ENCODE results near the gene FAXDC2. TPM values are rescaled to one million over a fixed set of nuclear protein-coding genes. Genes with fewer than 3 reads are reported as not detected.
A peak's percentile ranks its signal among the peaks of the same experiment; 100 is the strongest.

Gene FAXDC2
- total and polyA plus RNA-seq, 2 donors from 2014 or later: 14.1 to 18.3 TPM

DNA sequence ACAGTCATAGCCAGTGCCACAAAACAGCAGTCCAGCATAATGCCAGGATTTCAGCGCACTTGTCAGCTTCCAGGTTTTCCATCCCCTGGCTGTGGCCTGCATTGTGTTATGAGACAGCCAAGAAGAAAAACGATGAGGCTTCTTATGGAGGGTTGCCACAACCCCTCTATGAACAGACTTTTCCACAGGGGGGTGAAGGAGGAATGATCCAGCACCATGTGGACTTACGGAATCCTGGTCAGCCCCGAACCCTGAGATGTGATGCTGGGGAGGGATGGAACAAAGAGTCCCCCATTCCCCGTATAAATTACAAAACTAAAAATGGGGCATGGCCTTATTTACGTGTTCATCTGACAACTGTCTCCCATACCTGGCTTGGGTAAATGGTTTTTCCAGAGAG is 32.6 kb downstream of the FAXDC2 start:
- H3K4me1 ChIP-seq (ENCODE audit: control insufficient read depth in 2 of 3, insufficient read depth in 2 of 3, low read depth in 1 of 3, low read length in 3 of 3): peaks cover 0 to 8% (median 8%) of the 10 kb centered on the region in 3 donors
- H3K9me3 ChIP-seq (ENCODE audit: control insufficient read depth in 2 of 3, insufficient read depth in 1 of 3, low read length in 3 of 3): no peaks in the 10 kb centered on the region
- no peak for TF ChIP-seq CTCF (IDR thresholded peaks at IDR 0.05; ENCODE audit: borderline replicate concordance, extremely low read depth, insufficient read depth)
- DNase-seq (peak in 1 of 5 donors; percentile 11), FAIRE-seq (no peak)
- no peaks in the 10 kb centered on the region for H3K27me3 ChIP-seq (ENCODE audit: control insufficient read depth, insufficient read depth, low read length)
- intact Hi-C loops (cut with DNase I): no loop called here
- H3K27ac ChIP-seq (ENCODE audit: low read depth in 2 of 2, low read length in 2 of 2): no peak overlapping the region
- no peak overlapping the region for H3K4me3 ChIP-seq (ENCODE audit: low read length in 3 of 3)
- peaks cover 7 to 47% (median 30%) of the 10 kb centered on the region in 3 donors for H3K36me3 ChIP-seq (ENCODE audit: control insufficient read depth in 2 of 3, insufficient read depth in 3 of 3, low read length in 3 of 3)
- no peak overlapping the region for H3K9ac ChIP-seq (ENCODE audit: low read length in 3 of 3)

- Histone ChIP-seq H3K27ac (ENCODE audit: low read depth in 2 of 2, low read length in 2 of 2) (peak overlapping the region in 1 of 2 donors; percentile 5), H3K36me3 (ENCODE audit: control insufficient read depth in 2 of 3, insufficient read depth in 3 of 3, low read length in 3 of 3) (peaks cover 9 to 50% (median 30%) of the 10 kb centered on the region in 3 donors), H3K27me3 (ENCODE audit: control insufficient read depth, insufficient read depth, low read length) (no peaks in the 10 kb centered on the region), H3K9me3 (ENCODE audit: control insufficient read depth in 2 of 3, insufficient read depth in 1 of 3, low read length in 3 of 3) (no peaks in the 10 kb centered on the region), H3K4me1 (ENCODE audit: control insufficient read depth in 2 of 3, insufficient read depth in 2 of 3, low read depth in 1 of 3, low read length in 3 of 3) (peaks cover 0 to 8% (median 8%) of the 10 kb centered on the region in 3 donors), H3K4me3 (ENCODE audit: low read length in 3 of 3) (no peak overlapping the region), H3K9ac (ENCODE audit: low read length in 3 of 3) (no peak overlapping the region)
- intact Hi-C loops (cut with DNase I): no loop called here
- DNase-seq (no peak), FAIRE-seq (no peak)
- no peak for TF ChIP-seq CTCF (IDR thresholded peaks at IDR 0.05; ENCODE audit: borderline replicate concordance, extremely low read depth, insufficient read depth)
Observed at GRCh38 chr5:154816891-154817492, 33.4 kb downstream of the FAXDC2 start.

DNA sequence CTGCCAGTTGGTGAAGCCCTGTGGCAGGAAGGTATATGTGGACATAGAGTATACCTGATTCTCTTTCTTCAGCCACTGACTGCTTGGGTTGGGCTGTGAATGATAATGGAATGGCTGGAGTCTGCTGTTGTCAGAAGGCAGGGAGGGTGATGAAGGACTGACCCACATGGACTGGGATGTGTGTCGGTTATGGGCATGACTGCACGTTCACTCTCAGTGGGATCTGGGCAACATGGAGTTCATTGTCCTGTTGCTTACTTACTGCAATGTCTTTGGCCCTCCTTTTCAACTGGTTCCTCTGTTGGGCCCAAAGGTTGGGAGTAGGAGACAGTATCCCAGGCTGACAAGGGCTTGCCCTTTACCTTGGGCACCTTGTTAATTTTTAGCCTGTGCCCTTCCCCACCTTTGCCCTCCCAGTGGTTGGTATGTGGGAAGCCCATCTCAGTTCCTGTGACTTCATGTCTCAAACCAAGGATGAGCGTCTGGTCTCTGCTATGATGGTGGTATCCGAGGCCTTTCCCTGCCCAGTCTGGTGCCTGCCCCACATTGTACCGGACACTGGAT is 34.6 kb downstream of the FAXDC2 start:
- H3K4me1 ChIP-seq (ENCODE audit: control insufficient read depth in 2 of 3, insufficient read depth in 2 of 3, low read depth in 1 of 3, low read length in 3 of 3): peaks cover 0 to 11% (median 8%) of the 10 kb centered on the region in 3 donors
- H3K4me3 ChIP-seq (ENCODE audit: low read length in 3 of 3): no peak overlapping the region
- H3K36me3 ChIP-seq (ENCODE audit: control insufficient read depth in 2 of 3, insufficient read depth in 3 of 3, low read length in 3 of 3): peaks cover 12 to 48% (median 36%) of the 10 kb centered on the region in 3 donors
- H3K9ac ChIP-seq (ENCODE audit: low read length in 3 of 3): no peak overlapping the region
- intact Hi-C loops (cut with DNase I): no loop called here
- no peaks in the 10 kb centered on the region for H3K9me3 ChIP-seq (ENCODE audit: control insufficient read depth in 2 of 3, insufficient read depth in 1 of 3, low read length in 3 of 3)
- peak in 1 of 5 donors; percentile 2 for DNase-seq
- TF ChIP-seq CTCF (IDR thresholded peaks at IDR 0.05; ENCODE audit: borderline replicate concordance, extremely low read depth, insufficient read depth): no peak
- H3K27me3 ChIP-seq (ENCODE audit: control insufficient read depth, insufficient read depth, low read length): no peaks in the 10 kb centered on the region
- no peak overlapping the region for H3K27ac ChIP-seq (ENCODE audit: low read depth in 2 of 2, low read length in 2 of 2)
- no peak for FAIRE-seq
